Activated CD8-positive, alpha-beta memory T cell treated with anti-CD3 and anti-CD28 coated beads, Interleukin-2, amount 50 U/mL, for 4 hours (primary cell): ENCODE data around the gene CLHC1.
"Not testable (repeated sequence)": the region's sequence is repeated elsewhere in the genome, so short reads cannot be mapped to it uniquely, and the experiment has no call there.

ENCODE experiments used
- DNase-seq: peaks from one replicate; pipeline ENCODE4 v3.0.0-alpha.2; 2020

Gene CLHC1

GRCh38 chr2:55232084-55232862 is at the start of gene CLHC1, which contains the start of gene RPS27A:
CLHC1 (minus strand) TSS chr2:55232293; CDS start chr2:55222411, 9,882 bp downstream.
RPS27A (plus strand) TSS chr2:55232688; CDS start chr2:55232825, 137 bp downstream.
- peak; percentile 95 for DNase-seq

GRCh38 chr2:55280851-55281546 is 48.9 kb upstream of the CLHC1 start:
- DNase-seq, result not testable (repeated sequence)

DNA sequence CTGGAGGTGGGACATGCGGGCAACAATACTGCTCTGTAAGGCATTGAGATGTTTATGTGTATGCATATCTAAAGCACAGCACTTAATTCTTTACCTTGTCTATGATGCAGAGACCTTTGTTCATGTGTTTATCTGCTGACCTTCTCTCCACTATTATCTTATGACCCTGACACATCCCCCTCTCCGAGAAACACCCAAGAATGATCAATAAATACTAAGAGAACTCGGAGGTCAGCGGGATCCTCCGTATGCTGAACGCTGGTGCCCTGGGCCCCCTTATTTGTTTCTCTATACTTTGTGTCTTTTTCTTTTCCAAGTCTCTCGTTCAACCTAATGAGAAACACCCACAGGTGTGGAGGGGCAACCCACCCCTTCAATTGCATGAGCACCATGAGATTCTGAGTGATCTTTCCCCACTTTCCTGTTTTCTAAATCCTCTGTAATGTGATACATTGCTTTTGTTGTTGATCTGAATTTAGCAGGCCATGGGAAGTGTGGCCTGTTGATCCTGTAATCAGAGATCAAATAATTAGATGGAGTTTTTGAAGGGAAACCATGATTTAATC is 47.8 kb upstream of the CLHC1 start:
- not testable (repeated sequence) for DNase-seq

DNA sequence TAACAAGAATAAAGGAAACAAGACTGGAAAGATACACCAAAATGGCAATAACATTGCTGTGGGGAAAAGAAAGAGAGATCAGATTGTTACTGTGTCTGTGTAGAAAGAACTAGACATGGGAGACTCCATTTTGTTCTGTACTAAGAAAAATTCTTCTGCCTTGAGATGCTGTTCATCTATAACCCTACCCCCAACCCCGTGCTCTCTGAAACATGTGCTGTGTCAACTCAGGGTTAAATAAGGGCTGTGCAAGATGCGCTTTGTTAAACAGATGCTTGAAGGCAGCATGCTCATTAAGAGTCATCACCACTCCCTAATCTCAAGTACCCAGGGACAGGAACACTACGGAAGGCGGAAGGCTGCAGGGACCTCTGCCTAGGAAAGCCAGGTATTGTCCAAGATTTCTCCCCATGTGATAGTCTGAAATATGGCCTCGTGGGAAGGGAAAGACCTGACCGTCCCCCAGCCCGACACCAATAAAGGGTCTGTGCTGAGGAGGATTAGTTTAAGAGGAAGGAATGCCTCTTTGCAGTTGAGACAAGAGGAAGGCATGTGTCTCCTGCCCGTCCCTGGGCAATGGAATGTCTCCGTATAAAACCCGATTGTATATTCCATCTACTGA is 47.2 kb upstream of the CLHC1 start:
- not testable (repeated sequence) for DNase-seq

- no peak for DNase-seq
Observed at GRCh38 chr2:55277310-55277709, 45.2 kb upstream of the CLHC1 start.

DNA sequence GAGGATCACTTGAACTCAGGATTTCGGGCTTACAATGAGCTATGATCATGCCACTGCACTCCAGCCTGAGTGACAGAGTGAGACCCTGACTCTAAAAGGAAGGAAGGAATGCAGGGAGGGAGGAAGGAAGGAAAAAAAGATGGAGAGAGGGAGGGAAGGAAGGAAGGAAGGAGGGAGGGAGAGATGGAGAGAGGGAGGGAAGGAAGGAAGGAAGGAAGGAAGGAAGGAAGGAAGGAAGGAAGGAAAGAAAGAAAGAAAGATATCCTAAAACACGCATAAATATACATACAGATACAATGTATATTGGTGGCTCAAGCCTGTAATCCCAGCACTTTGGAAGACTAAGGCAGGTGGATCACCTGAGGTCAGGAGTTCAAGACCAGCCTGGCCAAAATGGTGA is 42.3 kb upstream of the CLHC1 start:
- not testable (repeated sequence) for DNase-seq

DNA sequence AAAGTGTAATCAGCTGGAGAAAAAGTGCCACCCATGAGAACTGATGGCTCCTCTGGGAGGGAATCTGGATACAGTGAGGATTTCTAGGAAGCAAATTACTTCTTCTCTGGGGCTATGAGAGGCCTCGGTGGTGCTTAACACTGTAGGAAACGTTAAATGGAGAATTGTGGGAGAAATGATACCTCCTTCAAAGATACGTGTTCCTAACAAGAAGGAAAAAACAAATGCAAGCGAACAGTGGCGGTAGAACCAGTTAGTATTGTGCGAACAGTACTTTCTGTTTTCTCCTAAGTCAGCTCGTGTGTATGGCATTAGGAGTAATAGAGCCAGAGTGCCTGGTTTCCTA is 37.5 kb upstream of the CLHC1 start:
- no peak for DNase-seq

- DNase-seq, result peak; percentile 86
Observed at GRCh38 chr2:55268907-55269644, 37.0 kb upstream of the CLHC1 start, which contains the start of gene MTIF2. MTIF2 (minus strand) TSS chr2:55269231; CDS start chr2:55263858, 5,373 bp downstream.

DNA sequence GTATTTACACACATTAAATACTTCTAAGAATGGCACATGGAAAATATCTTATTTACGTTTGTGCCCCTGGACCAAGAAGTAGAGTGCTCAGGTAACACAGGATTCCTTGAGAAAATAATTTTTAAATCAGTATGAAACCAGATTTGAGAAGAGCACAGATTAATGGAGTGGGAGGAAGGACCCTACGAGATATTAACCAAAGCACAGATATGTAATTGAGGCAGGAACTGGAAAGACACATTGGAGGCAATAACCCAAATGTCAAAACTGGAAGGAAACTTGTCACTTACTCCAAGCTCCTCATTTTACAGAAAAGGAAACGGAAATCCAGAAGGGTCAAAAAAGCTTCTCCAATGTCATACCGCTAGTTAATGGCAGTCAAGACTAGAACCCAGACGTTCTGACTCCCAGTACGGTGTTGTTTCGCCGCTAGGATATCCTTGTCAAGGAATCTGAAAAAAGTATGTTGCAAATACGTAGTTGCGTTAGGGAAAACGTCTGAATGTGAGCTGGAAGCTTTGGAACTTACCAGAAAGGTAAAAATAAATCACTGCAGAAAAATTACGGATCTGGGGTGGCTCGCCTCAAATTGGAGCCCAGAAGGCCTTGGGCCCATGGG is 36.3 kb upstream of the CLHC1 start:
- no peak for DNase-seq

DNA sequence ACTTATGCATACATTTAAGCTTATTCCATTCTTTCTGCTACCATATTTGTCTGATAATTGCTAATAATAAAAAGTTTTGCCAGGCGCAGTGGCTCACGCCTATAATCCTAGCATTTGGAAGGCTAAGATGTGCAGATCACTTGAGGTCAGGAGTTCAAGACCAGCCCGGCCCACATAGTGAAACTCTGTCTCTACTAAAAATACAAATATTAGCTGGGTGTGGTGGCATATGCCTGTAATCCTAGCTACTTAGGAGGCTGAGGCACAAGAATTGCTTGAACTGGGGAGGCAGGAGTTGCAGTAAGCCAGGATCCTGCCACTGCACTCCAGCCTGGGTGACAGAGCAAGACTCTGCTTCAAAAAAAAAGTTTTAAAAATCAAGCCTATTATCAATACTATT is 27.5 kb upstream of the CLHC1 start:
- not testable (repeated sequence) for DNase-seq

- no peak for DNase-seq
Observed at GRCh38 chr2:55252832-55253231, 20.7 kb upstream of the CLHC1 start.

- DNase-seq, result no peak
Observed at GRCh38 chr2:55247025-55247424, 14.9 kb upstream of the CLHC1 start.

GRCh38 chr2:55245411-55245810 is 13.3 kb upstream of the CLHC1 start:
- no peak for DNase-seq

GRCh38 chr2:55242617-55243016 is 10.5 kb upstream of the CLHC1 start:
- DNase-seq, result no peak

- DNase-seq, result not testable (repeated sequence)
Observed at GRCh38 chr2:55241582-55241981, 9.5 kb upstream of the CLHC1 start.

- no peak for DNase-seq
Observed at GRCh38 chr2:55239656-55240222, 7.6 kb upstream of the CLHC1 start.

- no peak for DNase-seq
Observed at GRCh38 chr2:55236992-55237543, 5.0 kb upstream of the CLHC1 start.

- no peak for DNase-seq
Observed at GRCh38 chr2:55235724-55236538, 3.8 kb upstream of the CLHC1 start.

- DNase-seq, result no peak
Observed at GRCh38 chr2:55233658-55233940, 1.5 kb upstream of the CLHC1 start.

- DNase-seq, result peak; percentile 57
Observed at GRCh38 chr2:55232863-55233657, 967 bp upstream of the CLHC1 start.
